GM12878 (cell line): ENCODE measurements around the gene SH3BP1. TPM values are rescaled to one million over a fixed set of nuclear protein-coding genes. Genes with fewer than 3 reads are reported as not detected.
"Not testable (repeated sequence)": the region's sequence is repeated elsewhere in the genome, so short reads cannot be mapped to it uniquely, and the experiment has no call there.

Experiments used
- ATAC-seq: fragments of 200-7000 bp; cut with Tn5 transposase; 3 replicates; pipeline ENCODE4 v1.9.1; 2020; ENCODE audit warnings: mild to moderate bottlenecking, moderate library complexity
- BruUV-seq: library from RNA; stranded (reverse); fragments of 400-500 nt; replicated peaks from 2 replicates; lab custom pipeline; 2021; lab: Mats Ljungman, UMichigan
- CTCF ChIA-PET: fragments of 300-600 bp; sonication (Branson Sonifier 250); formaldehyde crosslinking; extraction: SDS; loops from one replicate; lab custom pipeline; 2021; ENCODE audit warnings: inconsistent platforms; lab: Yijun Ruan, JAX
- POLR2A ChIA-PET: fragments of 350-600 bp; formaldehyde crosslinking; extraction: SDS; loops from one replicate; lab custom pipeline; 2021; ENCODE audit warnings: inconsistent platforms; lab: Charles Lee
- RAD21 ChIA-PET: fragments of 300-600 bp; sonication (Branson Sonifier 250); formaldehyde crosslinking; loops from one replicate; lab custom pipeline; 2023; ENCODE audit warnings: antibody characterized with exemption; ENCODE audit not compliant: unreplicated experiment; lab: Charles Lee
- SMC1A ChIA-PET: fragments of 300-600 bp; sonication (Branson Sonifier 250); formaldehyde crosslinking; loops from one replicate; lab custom pipeline; 2023; ENCODE audit not compliant: unreplicated experiment, uncharacterized antibody; lab: Charles Lee
- DNase-seq: peaks from one replicate; pipeline ENCODE4 v3.0.0-alpha.2; 2011; ENCODE audit warnings: low read depth, low spot score
- FAIRE-seq: peaks from 3 replicates; lab custom pipeline; 2011; peaks lifted over from hg19 to GRCh38; lab: Jason Lieb, UNC
- H2AFZ ChIP-seq: 2 replicates; pipeline ENCODE4 v1.6.0; 2011; ENCODE audit warnings: low read depth, low read length, control low read depth; ENCODE audit not compliant: control insufficient read depth
- H3K27ac ChIP-seq: 2 replicates; pipeline ENCODE4 v1.5.1; 2011; ENCODE audit warnings: control low read depth; ENCODE audit not compliant: control insufficient read depth, insufficient read depth
- H3K27me3 ChIP-seq, 2 experiments: replicated peaks in 1 of 2; 2 replicates each; pipeline versions ENCODE4 v1.6.0 to v1.6.1; 2011; ENCODE audit warnings: low read length in 1 of 2; ENCODE audit not compliant: control insufficient read depth in 2 of 2, insufficient read depth in 2 of 2
- H3K36me3 ChIP-seq, 2 experiments: 2 replicates each; pipeline ENCODE4 v1.5.1; 2011; ENCODE audit warnings: low read length in 1 of 2; ENCODE audit not compliant: control insufficient read depth in 2 of 2, insufficient read depth in 2 of 2
- H3K4me1 ChIP-seq: 2 replicates; pipeline ENCODE4 v1.6.1; 2011; ENCODE audit warnings: mild to moderate bottlenecking, low read length, moderate library complexity, mixed read lengths; ENCODE audit not compliant: control insufficient read depth, insufficient read depth
- H3K4me2 ChIP-seq: 2 replicates; pipeline ENCODE4 v1.6.0; 2011; ENCODE audit warnings: control low read depth; ENCODE audit not compliant: control insufficient read depth, insufficient read depth
- H3K4me3 ChIP-seq: fragments of 200-600 bp; sonication (generic); 2 replicates; pipeline ENCODE4 v1.5.1; 2016
- H3K79me2 ChIP-seq: 2 replicates; pipeline ENCODE4 v1.6.0; 2011; ENCODE audit warnings: low read length; ENCODE audit not compliant: control insufficient read depth, insufficient read depth
- H3K9ac ChIP-seq: 2 replicates; pipeline ENCODE4 v1.8.0; 2011; ENCODE audit warnings: low read length, control low read depth, mixed read lengths; ENCODE audit not compliant: control insufficient read depth, insufficient read depth
- H3K9me3 ChIP-seq: replicated peaks from 3 replicates; pipeline ENCODE4 v1.5.1; 2011; ENCODE audit warnings: mild to moderate bottlenecking, low read length; ENCODE audit not compliant: control insufficient read depth, insufficient read depth
- H4K20me1 ChIP-seq: 2 replicates; pipeline ENCODE4 v1.6.0; 2011; ENCODE audit not compliant: control insufficient read depth, insufficient read depth
- ASH2L ChIP-seq: fragments of 300-600, 200-600 bp; sonication (generic); IDR thresholded peaks from 2 replicates; pipeline ENCODE4 v1.6.1; 2017; ENCODE audit warnings: low read depth, mild to moderate bottlenecking, borderline replicate concordance
- CBFB ChIP-seq: IDR thresholded peaks from 2 replicates; pipeline ENCODE4 v1.6.1; 2016; ENCODE audit warnings: antibody characterized with exemption, low read depth
- CBX3 ChIP-seq: fragments of 200-600 bp; sonication (generic); IDR thresholded peaks from 2 replicates; pipeline ENCODE4 v1.6.1; 2016; ENCODE audit warnings: low read depth, borderline replicate concordance
- GATAD2B ChIP-seq: fragments of 450-650 bp; conservative IDR thresholded peaks from 2 replicates; pipeline ENCODE4 v1.6.1; 2017; ENCODE audit warnings: low read depth, mild to moderate bottlenecking, moderate library complexity
- IKZF1 ChIP-seq: fragments of 450-650 bp; conservative IDR thresholded peaks from 2 replicates; pipeline ENCODE4 v1.6.1; 2017; ENCODE audit warnings: antibody characterized with exemption, mild to moderate bottlenecking
- IRF4 ChIP-seq: IDR thresholded peaks from 2 replicates; pipeline ENCODE4 v1.6.1; 2011; ENCODE audit warnings: low read depth, low read length
- KLF5 ChIP-seq: fragments of 450-650 bp; IDR thresholded peaks from 2 replicates; pipeline ENCODE4 v1.6.1; 2014; ENCODE audit warnings: mild to moderate bottlenecking; ENCODE audit not compliant: partially characterized antibody
- NR2C1 ChIP-seq: fragments of 450-650 bp; IDR thresholded peaks from 2 replicates; pipeline ENCODE4 v1.6.1; 2017; ENCODE audit warnings: antibody characterized with exemption, mild to moderate bottlenecking, moderate library complexity
- POLR2A ChIP-seq: IDR thresholded peaks from 2 replicates; pipeline ENCODE4 v1.6.1; 2011; ENCODE audit warnings: low read depth, mild to moderate bottlenecking, low read length
- POLR2AphosphoS5 ChIP-seq: IDR thresholded peaks from 2 replicates; pipeline ENCODE4 v1.6.1; 2011; ENCODE audit warnings: mild to moderate bottlenecking, low read length, inconsistent platforms
- SMAD1 ChIP-seq: fragments of 450-650 bp; IDR thresholded peaks from 2 replicates; pipeline ENCODE4 v1.6.1; 2018; ENCODE audit warnings: mild to moderate bottlenecking, low read depth; ENCODE audit not compliant: partially characterized antibody
- WRNIP1 ChIP-seq: IDR thresholded peaks from 2 replicates; pipeline ENCODE4 v1.6.1; 2011; ENCODE audit warnings: low read depth, low read length, improper control_type of control experiment, borderline replicate concordance
- WGBS: methylation state at CpG from one replicate; pipeline ENCODE4 v1.1.6; 2016; ENCODE audit warnings: low lambda C conversion rate; ENCODE audit not compliant: insufficient replicate concordance, insufficient coverage; ENCODE audit errors: missing lambda C conversion rate; 5-methylcytosine and 5-hydroxymethylcytosine counted together
- in situ Hi-C: fragments of 300-500 bp; cut with MboI; formaldehyde crosslinking; loops from 9 replicates; pipeline ENCODE4 v1.14.3; 2018; ENCODE audit warnings: mixed read lengths
- intact Hi-C: fragments of 100-400 bp; cut with micrococcal nuclease; formaldehyde crosslinking; loops from one replicate; pipeline ENCODE4 v1.14.2; 2022; ENCODE audit not compliant: unreplicated experiment
- polyA plus RNA-seq, 11 experiments: library from polyadenylated mRNA; depleted of rRNA in 4 of 11; unstranded in 6 of 11; stranded (reverse) in 5 of 11; fragments of >200 nt; fragmentation: Nextera tagmentation in 4 of 11; fragmentation: Illumina TruSeq in 1 of 11; extraction: Ambion mirVana in 4 of 11; extraction: Trizol in 1 of 11; gene quantifications; 1 replicate in 1 of 11; 2 replicates in 10 of 11; pipeline versions ENCODE4 v1.2.1 to v1.2.3, GENCODE V29; 2011 to 2016; ENCODE audit warnings: inconsistent platforms in 2 of 11, missing spikeins in 2 of 11, low read depth in 1 of 11
- total RNA-seq, 4 experiments: library from RNA; depleted of rRNA in 3 of 4; stranded (reverse); fragments of >200 nt in 3 of 4; fragmentation: Illumina TruSeq in 1 of 4; extraction: Trizol in 1 of 4; gene quantifications; 2 replicates each; pipeline versions ENCODE4 v1.2.1 to v1.2.3, GENCODE V29; 2013 to 2021
- TF ChIP-seq, protein P1 (sequence below): IDR thresholded peaks from 2 replicates; pipeline ENCODE4 v1.6.1; 2012; ENCODE audit warnings: low read length, inconsistent platforms
- TF ChIP-seq, protein P2 (sequence below): IDR thresholded peaks from 2 replicates; pipeline ENCODE4 v1.6.1; 2011; ENCODE audit warnings: low read depth, low read length, improper control_type of control experiment, borderline replicate concordance
- TF ChIP-seq, protein P3 (sequence below): IDR thresholded peaks from 2 replicates; pipeline ENCODE4 v1.6.1; 2012; ENCODE audit warnings: low read depth, low read length, improper control_type of control experiment

The SH3BP1 gene
- total and polyA plus RNA-seq, 10 of the 15 experiments (the other 5 are each of a cell fraction or from before 2014, with no cell fraction given) = 0.29 to 70.5 (median 22.5) TPM

GRCh38 chr22:37692627-37693285 lies 53.3 kb downstream of the SH3BP1 start:
- 84% methylated on average over 15 of the region's 15 CpGs for WGBS
- no peak overlapping the region for H3K9ac ChIP-seq
- ChIA-PET POLR2A (no interaction called here), SMC1A (no interaction called here), CTCF (no interaction called here), RAD21 (no interaction called here)
- H3K36me3 ChIP-seq = peaks cover 9 to 23% of the 10 kb centered on the region in 2 experiments; a peak in 3 of 4 replicates
- in situ Hi-C loops = no loop called here
- FAIRE-seq (no peak), DNase-seq (no peak), ATAC-seq (no peak)
- TF ChIP-seq, protein P1, sequence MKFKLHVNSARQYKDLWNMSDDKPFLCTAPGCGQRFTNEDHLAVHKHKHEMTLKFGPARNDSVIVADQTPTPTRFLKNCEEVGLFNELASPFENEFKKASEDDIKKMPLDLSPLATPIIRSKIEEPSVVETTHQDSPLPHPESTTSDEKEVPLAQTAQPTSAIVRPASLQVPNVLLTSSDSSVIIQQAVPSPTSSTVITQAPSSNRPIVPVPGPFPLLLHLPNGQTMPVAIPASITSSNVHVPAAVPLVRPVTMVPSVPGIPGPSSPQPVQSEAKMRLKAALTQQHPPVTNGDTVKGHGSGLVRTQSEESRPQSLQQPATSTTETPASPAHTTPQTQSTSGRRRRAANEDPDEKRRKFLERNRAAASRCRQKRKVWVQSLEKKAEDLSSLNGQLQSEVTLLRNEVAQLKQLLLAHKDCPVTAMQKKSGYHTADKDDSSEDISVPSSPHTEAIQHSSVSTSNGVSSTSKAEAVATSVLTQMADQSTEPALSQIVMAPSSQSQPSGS = no peak
- no peak for TF ChIP-seq SMAD1
- peak; percentile 62 for TF ChIP-seq POLR2A
- no peak for TF ChIP-seq GATAD2B
- TF ChIP-seq CBX3 = no peak
- TF ChIP-seq WRNIP1 = no peak
- TF ChIP-seq KLF5 = no peak
- no peak for TF ChIP-seq NR2C1
- TF ChIP-seq, protein P2, sequence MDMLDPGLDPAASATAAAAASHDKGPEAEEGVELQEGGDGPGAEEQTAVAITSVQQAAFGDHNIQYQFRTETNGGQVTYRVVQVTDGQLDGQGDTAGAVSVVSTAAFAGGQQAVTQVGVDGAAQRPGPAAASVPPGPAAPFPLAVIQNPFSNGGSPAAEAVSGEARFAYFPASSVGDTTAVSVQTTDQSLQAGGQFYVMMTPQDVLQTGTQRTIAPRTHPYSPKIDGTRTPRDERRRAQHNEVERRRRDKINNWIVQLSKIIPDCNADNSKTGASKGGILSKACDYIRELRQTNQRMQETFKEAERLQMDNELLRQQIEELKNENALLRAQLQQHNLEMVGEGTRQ = no peak
- no peak for TF ChIP-seq ASH2L
- TF ChIP-seq, protein P3, sequence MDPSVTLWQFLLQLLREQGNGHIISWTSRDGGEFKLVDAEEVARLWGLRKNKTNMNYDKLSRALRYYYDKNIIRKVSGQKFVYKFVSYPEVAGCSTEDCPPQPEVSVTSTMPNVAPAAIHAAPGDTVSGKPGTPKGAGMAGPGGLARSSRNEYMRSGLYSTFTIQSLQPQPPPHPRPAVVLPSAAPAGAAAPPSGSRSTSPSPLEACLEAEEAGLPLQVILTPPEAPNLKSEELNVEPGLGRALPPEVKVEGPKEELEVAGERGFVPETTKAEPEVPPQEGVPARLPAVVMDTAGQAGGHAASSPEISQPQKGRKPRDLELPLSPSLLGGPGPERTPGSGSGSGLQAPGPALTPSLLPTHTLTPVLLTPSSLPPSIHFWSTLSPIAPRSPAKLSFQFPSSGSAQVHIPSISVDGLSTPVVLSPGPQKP = no peak
- TF ChIP-seq POLR2AphosphoS5 = peak; percentile 64; the same call in 1 of the 2 replicates
- TF ChIP-seq IKZF1 = no peak
- no peak for TF ChIP-seq CBFB
- TF ChIP-seq IRF4 = no peak
- H3K27ac ChIP-seq = no peak overlapping the region
- H4K20me1 ChIP-seq = no peaks in the 10 kb centered on the region
- no peak overlapping the region for H3K4me3 ChIP-seq
- H3K4me1 ChIP-seq = no peaks in the 10 kb centered on the region; the same call in 1 of the 2 replicates
- intact Hi-C loops = no loop called here
- H3K4me2 ChIP-seq = no peak overlapping the region
- H2AFZ ChIP-seq = no peak overlapping the region
- no TSS peak for BruUV-seq
- no peaks in the 10 kb centered on the region for H3K27me3 ChIP-seq
- H3K9me3 ChIP-seq = no peaks in the 10 kb centered on the region
- H3K79me2 ChIP-seq = peaks cover 2% of the 10 kb centered on the region

- H3K4me2 ChIP-seq, ATAC-seq, BruUV-seq, POLR2A ChIA-PET, in situ Hi-C loops, H3K4me1 ChIP-seq, H4K20me1 ChIP-seq, intact Hi-C loops, DNase-seq, H2AFZ ChIP-seq, H3K9me3 ChIP-seq, H3K27me3 ChIP-seq, SMC1A ChIA-PET, FAIRE-seq, H3K9ac ChIP-seq, H3K4me3 ChIP-seq, H3K27ac ChIP-seq, H3K79me2 ChIP-seq, RAD21 ChIA-PET: not testable (repeated sequence)
- WGBS = 100% methylated on average over 4 of the region's 7 CpGs
- H3K36me3 ChIP-seq = peaks cover 8 to 18% of the 10 kb centered on the region in 2 experiments; a peak in 3 of 4 replicates
- CTCF ChIA-PET = interaction anchor here (1.8 kb wide), 1 partner anchor 87 kb away, joined by 5 read pairs; no protein-coding TSS in a partner anchor
These were observed 54.7 kb downstream of the SH3BP1 start for GRCh38 chr22:37694131-37694530.
